GM12878 (cell line): ENCODE results near the gene ACSL4. TPM values are rescaled to one million over a fixed set of nuclear protein-coding genes. Genes with fewer than 3 reads are reported as not detected.
A peak's percentile ranks its signal among the peaks of the same experiment; 100 is the strongest.

Source experiments
- BACH1 ChIP-seq: fragments of 450-650 bp; IDR thresholded peaks from 2 replicates; pipeline ENCODE4 v1.6.1; 2017; ENCODE audit warnings: mild to moderate bottlenecking, borderline replicate concordance
- CBX5 ChIP-seq: sonication (generic); IDR thresholded peaks from 2 replicates; pipeline ENCODE4 v1.6.1; 2016; ENCODE audit warnings: low read depth, moderate library complexity, mild to moderate bottlenecking, inconsistent platforms
- CREB1 ChIP-seq: IDR thresholded peaks from 2 replicates; pipeline ENCODE4 v1.6.1; 2012; ENCODE audit warnings: low read depth, mild to moderate bottlenecking, inconsistent platforms
- CREM ChIP-seq: IDR thresholded peaks from 2 replicates; pipeline ENCODE4 v1.6.1; 2014; ENCODE audit warnings: antibody characterized with exemption, low read depth
- DPF2 ChIP-seq: fragments of 450-650 bp; IDR thresholded peaks from 2 replicates; pipeline ENCODE4 v1.6.1; 2017; ENCODE audit warnings: mild to moderate bottlenecking
- EED ChIP-seq: sonication (generic); IDR thresholded peaks from 2 replicates; pipeline ENCODE4 v1.6.1; 2016; ENCODE audit warnings: antibody characterized with exemption, low read depth
- EP300 ChIP-seq, 2 experiments: fragments of 150-350 bp in 1 of 2; IDR thresholded peaks; 2 replicates each; pipeline ENCODE4 v1.6.1; 2011 to 2012; ENCODE audit warnings: low read depth in 2 of 2, low read length in 2 of 2, borderline replicate concordance in 1 of 2, improper control_type of control experiment in 1 of 2, inconsistent platforms in 1 of 2; ENCODE audit not compliant: control insufficient read depth in 1 of 2
- ESRRA ChIP-seq: IDR thresholded peaks from 2 replicates; pipeline ENCODE4 v1.6.1; 2012; ENCODE audit warnings: mild to moderate bottlenecking, low read length, improper control_type of control experiment
- GABPA ChIP-seq: IDR thresholded peaks from 2 replicates; pipeline ENCODE4 v1.6.1; 2014; ENCODE audit warnings: antibody characterized with exemption, low read depth, mild to moderate bottlenecking, inconsistent platforms
- KAT2A ChIP-seq: conservative IDR thresholded peaks from 2 replicates; pipeline ENCODE4 v1.6.1; 2011; ENCODE audit warnings: low read depth, low read length; ENCODE audit not compliant: control insufficient read depth
- KDM1A ChIP-seq: fragments of 200-600 bp; sonication (generic); IDR thresholded peaks from 2 replicates; pipeline ENCODE4 v1.6.1; 2016; ENCODE audit warnings: borderline replicate concordance
- NFXL1 ChIP-seq: fragments of 450-650 bp; IDR thresholded peaks from 2 replicates; pipeline ENCODE4 v1.6.1; 2017; ENCODE audit warnings: antibody characterized with exemption, mild to moderate bottlenecking, borderline replicate concordance
- NR2C2 ChIP-seq: IDR thresholded peaks from 2 replicates; pipeline ENCODE4 v1.6.1; 2011; ENCODE audit warnings: borderline replicate concordance, low read depth; ENCODE audit not compliant: control insufficient read depth, insufficient read length
- NR2F1 ChIP-seq: fragments of 450-650 bp; conservative IDR thresholded peaks from 2 replicates; pipeline ENCODE4 v1.6.1; 2017; ENCODE audit warnings: mild to moderate bottlenecking
- NRF1 ChIP-seq: conservative IDR thresholded peaks from 2 replicates; pipeline ENCODE4 v1.6.1; 2011; ENCODE audit warnings: mild to moderate bottlenecking, low read depth, low read length, improper control_type of control experiment
- RB1 ChIP-seq: fragments of 450-650 bp; formaldehyde crosslinking; IDR thresholded peaks from 2 replicates; pipeline ENCODE4 v1.6.1; 2017; ENCODE audit warnings: mild to moderate bottlenecking, borderline replicate concordance
- SMC3 ChIP-seq: IDR thresholded peaks from 2 replicates; pipeline ENCODE4 v1.6.1; 2011; ENCODE audit warnings: low read length, improper control_type of control experiment, borderline replicate concordance
- SREBF1 ChIP-seq: IDR thresholded peaks from 2 replicates; pipeline ENCODE4 v1.6.1; 2012; ENCODE audit warnings: mild to moderate bottlenecking, low read length
- TARDBP ChIP-seq: IDR thresholded peaks from 2 replicates; pipeline ENCODE4 v1.6.1; 2016; ENCODE audit warnings: borderline replicate concordance
- TCF12 ChIP-seq: IDR thresholded peaks from 2 replicates; pipeline ENCODE4 v1.6.1; 2011; ENCODE audit warnings: low read depth, mild to moderate bottlenecking, low read length
- TCF3 ChIP-seq: IDR thresholded peaks from 2 replicates; pipeline ENCODE4 v1.6.1; 2012; ENCODE audit warnings: low read depth, mild to moderate bottlenecking, low read length, borderline replicate concordance; ENCODE audit not compliant: insufficient read depth
- YBX1 ChIP-seq: fragments of 450-650 bp; IDR thresholded peaks from 2 replicates; pipeline ENCODE4 v1.6.1; 2016; ENCODE audit warnings: antibody characterized with exemption
- ZNF217 ChIP-seq: fragments of 450-650 bp; IDR thresholded peaks from 2 replicates; pipeline ENCODE4 v1.6.1; 2017; ENCODE audit warnings: antibody characterized with exemption, mild to moderate bottlenecking
- ZNF24 ChIP-seq: fragments of 450-650 bp; IDR thresholded peaks from 2 replicates; pipeline ENCODE4 v1.6.1; 2017; ENCODE audit warnings: antibody characterized with exemption, mild to moderate bottlenecking
- polyA plus RNA-seq, 11 experiments: library from polyadenylated mRNA; depleted of rRNA in 4 of 11; unstranded in 6 of 11; stranded (reverse) in 5 of 11; fragments of >200 nt; fragmentation: Nextera tagmentation in 4 of 11; fragmentation: Illumina TruSeq in 1 of 11; extraction: Ambion mirVana in 4 of 11; extraction: Trizol in 1 of 11; gene quantifications; 1 replicate in 1 of 11; 2 replicates in 10 of 11; pipeline versions ENCODE4 v1.2.1 to v1.2.3, GENCODE V29; 2011 to 2016; ENCODE audit warnings: inconsistent platforms in 2 of 11, missing spikeins in 2 of 11, low read depth in 1 of 11
- total RNA-seq, 4 experiments: library from RNA; depleted of rRNA in 3 of 4; stranded (reverse); fragments of >200 nt in 3 of 4; fragmentation: Illumina TruSeq in 1 of 4; extraction: Trizol in 1 of 4; gene quantifications; 2 replicates each; pipeline versions ENCODE4 v1.2.1 to v1.2.3, GENCODE V29; 2013 to 2021
- TF ChIP-seq, protein P1 (sequence below): fragments of 450-650 bp; IDR thresholded peaks from 2 replicates; pipeline ENCODE4 v1.6.1; 2017; ENCODE audit warnings: mild to moderate bottlenecking, low read depth, inconsistent platforms; ENCODE audit not compliant: poor library complexity, severe bottlenecking
- TF ChIP-seq, protein P2 (sequence below): IDR thresholded peaks from 2 replicates; pipeline ENCODE4 v1.6.1; 2011; ENCODE audit warnings: mild to moderate bottlenecking, low read depth, low read length, moderate library complexity; ENCODE audit not compliant: insufficient replicate concordance
- TF ChIP-seq, protein P3 (sequence below): fragments of 450-650 bp; IDR thresholded peaks from 2 replicates; pipeline ENCODE4 v1.6.1; 2016; ENCODE audit warnings: mild to moderate bottlenecking

ACSL4 gene
- total and polyA plus RNA-seq, 10 of the 15 experiments (the other 5 are each of a cell fraction or from before 2014, with no cell fraction given), result 20.7 to 66.6 (median 45.4) TPM

DNA sequence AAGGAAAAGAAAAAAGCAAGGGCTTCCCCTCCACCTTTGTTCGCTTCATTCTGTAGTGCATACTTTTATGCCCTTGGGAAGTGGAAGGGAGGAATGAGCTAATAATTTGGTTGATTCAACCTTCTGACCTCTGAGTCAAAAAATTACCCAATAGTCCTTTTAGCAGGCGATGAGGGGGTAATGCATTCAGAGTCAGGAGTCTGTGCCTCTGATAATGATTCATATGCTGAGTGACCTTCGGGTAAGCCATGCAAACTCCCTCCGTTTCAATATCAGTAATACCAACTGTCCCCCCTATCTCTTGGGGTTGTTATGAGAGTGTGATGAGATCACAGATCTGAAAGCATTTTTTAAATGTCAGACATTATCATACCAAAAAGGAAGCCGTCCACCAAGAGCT lies 41.6 kb upstream of the ACSL4 start (continued):
- TF ChIP-seq, protein P1, sequence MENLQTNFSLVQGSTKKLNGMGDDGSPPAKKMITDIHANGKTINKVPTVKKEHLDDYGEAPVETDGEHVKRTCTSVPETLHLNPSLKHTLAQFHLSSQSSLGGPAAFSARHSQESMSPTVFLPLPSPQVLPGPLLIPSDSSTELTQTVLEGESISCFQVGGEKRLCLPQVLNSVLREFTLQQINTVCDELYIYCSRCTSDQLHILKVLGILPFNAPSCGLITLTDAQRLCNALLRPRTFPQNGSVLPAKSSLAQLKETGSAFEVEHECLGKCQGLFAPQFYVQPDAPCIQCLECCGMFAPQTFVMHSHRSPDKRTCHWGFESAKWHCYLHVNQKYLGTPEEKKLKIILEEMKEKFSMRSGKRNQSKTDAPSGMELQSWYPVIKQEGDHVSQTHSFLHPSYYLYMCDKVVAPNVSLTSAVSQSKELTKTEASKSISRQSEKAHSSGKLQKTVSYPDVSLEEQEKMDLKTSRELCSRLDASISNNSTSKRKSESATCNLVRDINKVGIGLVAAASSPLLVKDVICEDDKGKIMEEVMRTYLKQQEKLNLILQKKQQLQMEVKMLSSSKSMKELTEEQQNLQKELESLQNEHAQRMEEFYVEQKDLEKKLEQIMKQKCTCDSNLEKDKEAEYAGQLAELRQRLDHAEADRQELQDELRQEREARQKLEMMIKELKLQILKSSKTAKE, result peak; percentile 84
- TF ChIP-seq BACH1, result no peak; the same call in 1 of the 2 replicates
- no peak for TF ChIP-seq NRF1
- 0 out of 2 replicates have a peak, but pooled peaks have one; percentile 15 for TF ChIP-seq SREBF1
- TF ChIP-seq TARDBP, result no peak
- peak; percentile 90 for TF ChIP-seq CREM
- TF ChIP-seq RB1, result no peak
- no peak for TF ChIP-seq KDM1A
- no peak for TF ChIP-seq NFXL1
- peak; percentile 56; the same call in 1 of the 2 replicates for TF ChIP-seq CREB1
- TF ChIP-seq KAT2A, result no peak
- peak; percentile 51; the same call in 1 of the 2 replicates for TF ChIP-seq ESRRA
- TF ChIP-seq, protein P2, sequence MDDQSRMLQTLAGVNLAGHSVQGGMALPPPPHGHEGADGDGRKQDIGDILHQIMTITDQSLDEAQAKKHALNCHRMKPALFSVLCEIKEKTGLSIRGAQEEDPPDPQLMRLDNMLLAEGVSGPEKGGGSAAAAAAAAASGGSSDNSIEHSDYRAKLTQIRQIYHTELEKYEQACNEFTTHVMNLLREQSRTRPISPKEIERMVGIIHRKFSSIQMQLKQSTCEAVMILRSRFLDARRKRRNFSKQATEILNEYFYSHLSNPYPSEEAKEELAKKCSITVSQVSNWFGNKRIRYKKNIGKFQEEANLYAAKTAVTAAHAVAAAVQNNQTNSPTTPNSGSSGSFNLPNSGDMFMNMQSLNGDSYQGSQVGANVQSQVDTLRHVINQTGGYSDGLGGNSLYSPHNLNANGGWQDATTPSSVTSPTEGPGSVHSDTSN, result no peak
- TF ChIP-seq NR2F1, result peak; percentile 99
- TF ChIP-seq NR2C2, result no peak
- TF ChIP-seq TCF3, result no peak
- no peak for TF ChIP-seq CBX5
- no peak for TF ChIP-seq YBX1
- TF ChIP-seq SMC3, result no peak
- peak; percentile 51; the same call in 1 of the 2 replicates for TF ChIP-seq GABPA
- peak; percentile 86 for TF ChIP-seq ZNF217
- no peak for TF ChIP-seq TCF12
- peak; percentile 89 for TF ChIP-seq EED
- TF ChIP-seq ZNF24, result no peak
- TF ChIP-seq, protein P3, sequence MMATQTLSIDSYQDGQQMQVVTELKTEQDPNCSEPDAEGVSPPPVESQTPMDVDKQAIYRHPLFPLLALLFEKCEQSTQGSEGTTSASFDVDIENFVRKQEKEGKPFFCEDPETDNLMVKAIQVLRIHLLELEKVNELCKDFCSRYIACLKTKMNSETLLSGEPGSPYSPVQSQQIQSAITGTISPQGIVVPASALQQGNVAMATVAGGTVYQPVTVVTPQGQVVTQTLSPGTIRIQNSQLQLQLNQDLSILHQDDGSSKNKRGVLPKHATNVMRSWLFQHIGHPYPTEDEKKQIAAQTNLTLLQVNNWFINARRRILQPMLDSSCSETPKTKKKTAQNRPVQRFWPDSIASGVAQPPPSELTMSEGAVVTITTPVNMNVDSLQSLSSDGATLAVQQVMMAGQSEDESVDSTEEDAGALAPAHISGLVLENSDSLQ, result peak; percentile 25; the same call in 1 of the 2 replicates
- TF ChIP-seq DPF2, result peak; percentile 74
- TF ChIP-seq EP300 (IDR thresholded peaks at IDR 0.05; ENCODE audit: borderline replicate concordance in 1 of 2, control insufficient read depth in 1 of 2, low read depth in 2 of 2, low read length in 2 of 2), result peak; percentile 64 to 85; a peak in 2 of 4 replicates
